NCI-H2029 treated with DMSO at 0.1 percent for 48 hours (cell line): ENCODE measurements around the gene NTRK2.

ENCODE experiments used
- DNase-seq: peaks from one replicate; lab custom pipeline; 2025; lab: John Stamatoyannopoulos, UW

NTRK2 gene

GRCh38 chr9:85024374-85024773, 354.8 kb downstream of the NTRK2 start:
- no peak for DNase-seq

GRCh38 chr9:85025638-85026037, 356.1 kb downstream of the NTRK2 start:
- DNase-seq, result no peak

- DNase-seq, result no peak
These were observed 358.3 kb downstream of the NTRK2 start for GRCh38 chr9:85027870-85028269.

- no peak for DNase-seq
These were observed 360.8 kb downstream of the NTRK2 start for GRCh38 chr9:85030316-85030715.

GRCh38 chr9:85036496-85036895, 367.0 kb downstream of the NTRK2 start:
- DNase-seq, result no peak

- DNase-seq, result no peak
These were observed 368.5 kb downstream of the NTRK2 start for GRCh38 chr9:85038061-85038460.

- no peak for DNase-seq
These were observed 369.5 kb downstream of the NTRK2 start for GRCh38 chr9:85038824-85039608.

GRCh38 chr9:85040146-85040545, 370.6 kb downstream of the NTRK2 start:
- no peak for DNase-seq

- no peak for DNase-seq
These were observed 371.4 kb downstream of the NTRK2 start for GRCh38 chr9:85040821-85041465.

GRCh38 chr9:85041466-85042137, 372.1 kb downstream of the NTRK2 start:
- DNase-seq, result no peak

- DNase-seq, result no peak
These were observed 373.6 kb downstream of the NTRK2 start for GRCh38 chr9:85042981-85043647.

GRCh38 chr9:85045271-85045670, 375.7 kb downstream of the NTRK2 start:
- no peak for DNase-seq

- DNase-seq, result no peak
These were observed 376.9 kb downstream of the NTRK2 start for GRCh38 chr9:85046475-85046874.

- DNase-seq, result no peak
These were observed 383.8 kb downstream of the NTRK2 start for GRCh38 chr9:85053206-85053786.

GRCh38 chr9:85054017-85054416, 384.5 kb downstream of the NTRK2 start:
- DNase-seq, result no peak

- no peak for DNase-seq
These were observed 386.1 kb downstream of the NTRK2 start for GRCh38 chr9:85055506-85056202.

GRCh38 chr9:85056203-85056572, 386.7 kb downstream of the NTRK2 start:
- no peak for DNase-seq

GRCh38 chr9:85061969-85062368, 392.4 kb downstream of the NTRK2 start:
- no peak for DNase-seq

- no peak for DNase-seq
These were observed 393.0 kb downstream of the NTRK2 start for GRCh38 chr9:85062385-85063022.

GRCh38 chr9:85064811-85065371, 395.4 kb downstream of the NTRK2 start:
- DNase-seq, result no peak

GRCh38 chr9:85067792-85068191, 398.3 kb downstream of the NTRK2 start:
- no peak for DNase-seq
